SK-N-SH (cell line): ENCODE results near the gene PABPC1L2A. TPM values are rescaled to one million over a fixed set of nuclear protein-coding genes. Genes with fewer than 3 reads are reported as not detected.
"Not testable (repeated sequence)": the region's sequence is repeated elsewhere in the genome, so short reads cannot be mapped to it uniquely, and the experiment has no call there.

Source experiments
- CTCF ChIA-PET: fragments of 300-600, 350-600 bp; formaldehyde crosslinking; extraction: SDS; loops from one replicate; lab custom pipeline; 2021; lab: Yijun Ruan, JAX
- POLR2A ChIA-PET: fragments of 350-600 bp; sonication (Branson Sonifier 250); formaldehyde crosslinking; extraction: SDS; loops from one replicate; lab custom pipeline; 2020; ENCODE audit warnings: antibody characterized with exemption, inconsistent platforms; lab: Yijun Ruan, JAX
- DNase-seq: peaks from one replicate; pipeline ENCODE4 v3.0.0; 2012
- H2AFZ ChIP-seq: fragments of 200-600 bp; sonication (generic); 2 replicates; pipeline ENCODE4 v1.8.1; 2016; ENCODE audit warnings: antibody characterized with exemption, mild to moderate bottlenecking, low read depth
- H3F3A ChIP-seq: fragments of 200-600 bp; sonication (generic); replicated peaks from 2 replicates; pipeline ENCODE3; 2016; ENCODE audit warnings: antibody characterized with exemption, mild to moderate bottlenecking; ENCODE audit not compliant: insufficient read depth
- H3K27ac ChIP-seq, 2 experiments: fragments of 200-500 bp in 1 of 2; fragments of 200-600 bp in 1 of 2; sonication (Bioruptor generic) in 1 of 2; sonication (generic), shearing (Covaris generic) in 1 of 2; 2 replicates each; pipeline versions ENCODE4 v1.5.1 to v1.6.1; 2014 to 2016; ENCODE audit warnings: low read depth in 2 of 2, inconsistent platforms in 1 of 2, low read length in 1 of 2, mild to moderate bottlenecking in 1 of 2, mixed read lengths in 1 of 2
- H3K27me3 ChIP-seq: fragments of 200-600 bp; sonication (generic), shearing (Covaris generic); 2 replicates; pipeline ENCODE4 v1.6.1; 2016; ENCODE audit warnings: mixed run types; ENCODE audit not compliant: insufficient read depth
- H3K36me3 ChIP-seq, 2 experiments: fragments of 200-500 bp in 1 of 2; fragments of 200-600 bp in 1 of 2; sonication (Bioruptor generic) in 1 of 2; sonication (generic) in 1 of 2; replicated peaks in 1 of 2; 2 replicates each; pipeline versions ENCODE3 to v1.5.1; 2014 to 2016; ENCODE audit warnings: low read length in 1 of 2, mild to moderate bottlenecking in 1 of 2; ENCODE audit not compliant: insufficient read depth in 2 of 2, control insufficient read depth in 1 of 2
- H3K4me1 ChIP-seq, 2 experiments: fragments of 200-500 bp in 1 of 2; fragments of 200-600 bp in 1 of 2; sonication (Bioruptor generic) in 1 of 2; sonication (generic), shearing (Covaris generic) in 1 of 2; 2 replicates each; pipeline versions ENCODE4 v1.5.1 to v1.6.1; 2014 to 2016; ENCODE audit warnings: low read depth in 1 of 2, low read length in 1 of 2, mixed run types in 1 of 2; ENCODE audit not compliant: insufficient read depth in 2 of 2, control insufficient read depth in 1 of 2
- H3K4me2 ChIP-seq: fragments of 200-600 bp; sonication (generic), shearing (Covaris generic); 2 replicates; pipeline ENCODE4 v1.6.1; 2017; ENCODE audit warnings: mixed run types
- H3K4me3 ChIP-seq, 2 experiments: fragments of 200-500 bp in 1 of 2; fragments of 200-600 bp in 1 of 2; sonication (Bioruptor generic) in 1 of 2; sonication (generic), shearing (Covaris generic) in 1 of 2; 2 replicates each; pipeline versions ENCODE4 v1.5.1 to v1.8.1; 2014 to 2016; ENCODE audit warnings: low read depth in 2 of 2, inconsistent platforms in 1 of 2, low read length in 1 of 2, mild to moderate bottlenecking in 1 of 2, mixed read lengths in 1 of 2, moderate library complexity in 1 of 2
- H3K79me2 ChIP-seq: fragments of 200-600 bp; sonication (generic); 2 replicates; pipeline ENCODE4 v1.8.1; 2017; ENCODE audit warnings: mild to moderate bottlenecking; ENCODE audit not compliant: insufficient read depth
- H3K9ac ChIP-seq: fragments of 200-600 bp; sonication (generic); 2 replicates; pipeline ENCODE4 v1.6.1; 2017; ENCODE audit warnings: mixed run types
- H3K9me2 ChIP-seq: fragments of 200-600 bp; sonication (generic); 2 replicates; pipeline ENCODE4 v1.6.1; 2017; ENCODE audit warnings: mixed run types
- H3K9me3 ChIP-seq: fragments of 200-600 bp; sonication (generic); 2 replicates; pipeline ENCODE4 v1.6.1; 2017; ENCODE audit warnings: mixed run types, mild to moderate bottlenecking, moderate library complexity
- H4K20me1 ChIP-seq: fragments of 200-600 bp; sonication (generic); 2 replicates; pipeline ENCODE4 v1.6.1; 2017; ENCODE audit warnings: mild to moderate bottlenecking, mixed run types; ENCODE audit not compliant: insufficient read depth
- EP300 ChIP-seq, 2 experiments: IDR thresholded peaks; 2 replicates each; pipeline versions ENCODE4 v1.4.0 to v1.6.1; 2012; ENCODE audit warnings: borderline replicate concordance in 1 of 2, low read depth in 1 of 2, low read length in 1 of 2
- FOSL2 ChIP-seq: IDR thresholded peaks from 2 replicates; pipeline ENCODE4 v1.4.0; 2012; ENCODE audit warnings: low read depth, mild to moderate bottlenecking, moderate library complexity, borderline replicate concordance
- GATA2 ChIP-seq: sonication (generic); formaldehyde crosslinking; IDR thresholded peaks from 2 replicates; pipeline ENCODE4 v1.5.0; 2020; ENCODE audit warnings: mild to moderate bottlenecking, missing genetic modification reagents
- NFIC ChIP-seq: IDR thresholded peaks from 2 replicates; pipeline ENCODE4 v1.4.0; 2012; ENCODE audit warnings: borderline replicate concordance
- NRF1 ChIP-seq: IDR thresholded peaks from 2 replicates; pipeline ENCODE4 v1.6.1; 2012; ENCODE audit warnings: low read depth, mild to moderate bottlenecking, low read length
- PBX3 ChIP-seq: IDR thresholded peaks from 2 replicates; pipeline ENCODE4; 2012
- RCOR1 ChIP-seq: fragments of 150-350 bp; IDR thresholded peaks from 2 replicates; pipeline ENCODE4 v1.6.1; 2017; ENCODE audit warnings: antibody characterized with exemption, low read length
- SMC3 ChIP-seq: IDR thresholded peaks from 2 replicates; pipeline ENCODE4 v1.6.1; 2012; ENCODE audit warnings: low read depth, low read length, improper control_type of control experiment
- TCF12 ChIP-seq: IDR thresholded peaks from 2 replicates; pipeline ENCODE4 v1.4.0; 2012
- ZBTB33 ChIP-seq: IDR thresholded peaks from 2 replicates; pipeline ENCODE4 v1.4.0; 2012; ENCODE audit warnings: low read depth, borderline replicate concordance
- WGBS: methylation state at CpG from one replicate; pipeline ENCODE4 v1.1.6; 2017; ENCODE audit warnings: low lambda C conversion rate; 5-methylcytosine and 5-hydroxymethylcytosine counted together
- polyA plus RNA-seq, 3 experiments: library from polyadenylated mRNA; depleted of rRNA; stranded (reverse); fragments of >200 nt; gene quantifications; 2 replicates each; pipeline ENCODE4 v1.2.3, GENCODE V29; 2012
- TF ChIP-seq, protein P1 (sequence below): IDR thresholded peaks from 2 replicates; pipeline ENCODE4 v1.4.0; 2012; ENCODE audit warnings: low read depth
- TF ChIP-seq, protein P2 (sequence below): fragments of 200-600 bp; sonication (generic); IDR thresholded peaks from 2 replicates; pipeline ENCODE4 v1.6.1; 2017; ENCODE audit warnings: antibody characterized with exemption, mild to moderate bottlenecking, moderate library complexity

PABPC1L2A gene
- polyA plus RNA-seq, 1 of the 3 experiments (the other 2 are of a cell fraction): not detected

DNA sequence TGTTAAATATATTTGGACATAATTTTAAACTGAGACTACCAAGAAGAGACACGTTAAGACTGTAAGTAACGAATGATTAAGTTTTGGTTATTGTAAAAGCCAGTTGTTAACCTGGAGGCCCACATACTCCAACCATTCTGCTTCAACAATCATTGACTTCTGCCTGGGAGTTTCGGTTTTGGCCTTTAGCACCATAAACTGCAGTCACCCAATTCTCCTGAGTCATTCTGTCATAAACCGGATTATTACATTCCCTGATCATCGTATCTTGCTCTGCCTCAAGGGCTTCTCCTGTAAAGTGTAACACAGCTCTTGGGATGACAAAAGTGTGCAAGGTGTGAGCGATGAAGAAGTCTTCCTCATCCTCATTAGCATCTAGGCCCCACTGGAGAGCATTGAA is 46.9 kb upstream of the PABPC1L2A start (continued):
- TF ChIP-seq FOSL2 (no peak), TCF12 (no peak), RCOR1 (no peak), EP300 (IDR thresholded peaks at IDR 0.05; ENCODE audit: borderline replicate concordance in 1 of 2, low read depth in 1 of 2, low read length in 1 of 2) (no peak), GATA2 (CRISPR knock-in tag) (no peak), SMC3 (no peak), ZBTB33 (no peak), NFIC (no peak), NRF1 (no peak), PBX3 (no peak)
- TF ChIP-seq, protein P1, sequence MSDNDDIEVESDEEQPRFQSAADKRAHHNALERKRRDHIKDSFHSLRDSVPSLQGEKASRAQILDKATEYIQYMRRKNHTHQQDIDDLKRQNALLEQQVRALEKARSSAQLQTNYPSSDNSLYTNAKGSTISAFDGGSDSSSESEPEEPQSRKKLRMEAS: no peak
- TF ChIP-seq, protein P2, sequence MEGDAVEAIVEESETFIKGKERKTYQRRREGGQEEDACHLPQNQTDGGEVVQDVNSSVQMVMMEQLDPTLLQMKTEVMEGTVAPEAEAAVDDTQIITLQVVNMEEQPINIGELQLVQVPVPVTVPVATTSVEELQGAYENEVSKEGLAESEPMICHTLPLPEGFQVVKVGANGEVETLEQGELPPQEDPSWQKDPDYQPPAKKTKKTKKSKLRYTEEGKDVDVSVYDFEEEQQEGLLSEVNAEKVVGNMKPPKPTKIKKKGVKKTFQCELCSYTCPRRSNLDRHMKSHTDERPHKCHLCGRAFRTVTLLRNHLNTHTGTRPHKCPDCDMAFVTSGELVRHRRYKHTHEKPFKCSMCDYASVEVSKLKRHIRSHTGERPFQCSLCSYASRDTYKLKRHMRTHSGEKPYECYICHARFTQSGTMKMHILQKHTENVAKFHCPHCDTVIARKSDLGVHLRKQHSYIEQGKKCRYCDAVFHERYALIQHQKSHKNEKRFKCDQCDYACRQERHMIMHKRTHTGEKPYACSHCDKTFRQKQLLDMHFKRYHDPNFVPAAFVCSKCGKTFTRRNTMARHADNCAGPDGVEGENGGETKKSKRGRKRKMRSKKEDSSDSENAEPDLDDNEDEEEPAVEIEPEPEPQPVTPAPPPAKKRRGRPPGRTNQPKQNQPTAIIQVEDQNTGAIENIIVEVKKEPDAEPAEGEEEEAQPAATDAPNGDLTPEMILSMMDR: no peak

DNA sequence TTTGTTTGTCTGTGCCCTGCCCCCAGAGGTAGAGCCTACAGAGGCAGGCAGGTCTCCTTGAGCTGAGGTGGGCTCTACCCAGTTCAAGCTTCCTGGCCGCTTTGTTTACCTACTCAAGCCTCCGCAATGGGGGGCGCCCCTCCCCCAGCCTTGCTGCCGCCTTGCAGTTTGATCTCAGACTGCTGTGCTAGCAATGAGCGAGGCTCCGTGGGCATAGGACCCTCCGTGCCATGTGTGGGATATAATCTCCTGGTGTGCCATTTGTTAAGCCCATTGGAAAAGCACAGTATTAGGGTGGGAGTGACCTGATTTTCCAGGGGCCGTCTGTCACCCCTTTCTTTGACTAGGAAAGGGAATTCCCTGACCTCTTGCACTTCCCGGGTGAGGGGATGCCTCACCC is 20.2 kb upstream of the PABPC1L2A start:
- CTCF ChIA-PET, H3F3A ChIP-seq, H3K9me2 ChIP-seq, H3K36me3 ChIP-seq, H3K79me2 ChIP-seq, POLR2A ChIA-PET, H4K20me1 ChIP-seq, H3K9ac ChIP-seq, H3K4me2 ChIP-seq, H3K27me3 ChIP-seq, H3K27ac ChIP-seq, H3K9me3 ChIP-seq, DNase-seq, H2AFZ ChIP-seq, H3K4me3 ChIP-seq, H3K4me1 ChIP-seq: not testable (repeated sequence)
- WGBS: 4% methylated on average over 7 of the region's 9 CpGs

GRCh38 chrX:73086766-73087165 is 7.5 kb upstream of the PABPC1L2A start:
- H4K20me1 ChIP-seq, DNase-seq, POLR2A ChIA-PET, H3K79me2 ChIP-seq, H3K9me3 ChIP-seq, H3K27me3 ChIP-seq, H3K36me3 ChIP-seq, CTCF ChIA-PET, H3K27ac ChIP-seq, H3K9ac ChIP-seq, H3K4me2 ChIP-seq, H3K4me3 ChIP-seq, H3K4me1 ChIP-seq, H3K9me2 ChIP-seq, H2AFZ ChIP-seq, H3F3A ChIP-seq: not testable (repeated sequence)
- TF ChIP-seq, protein P2: peak; percentile 59
- WGBS: 0% methylated on average over 1 of the region's 1 CpG

- WGBS: no CpG with 5 or more reads among the region's 44 CpGs
- H3K9me2 ChIP-seq, H3K4me3 ChIP-seq, H3K4me1 ChIP-seq, DNase-seq, H2AFZ ChIP-seq, H3K9me3 ChIP-seq, H3K9ac ChIP-seq, H3K27me3 ChIP-seq, H3K27ac ChIP-seq, POLR2A ChIA-PET, H3F3A ChIP-seq, H3K4me2 ChIP-seq, H4K20me1 ChIP-seq, H3K36me3 ChIP-seq, CTCF ChIA-PET, H3K79me2 ChIP-seq: not testable (repeated sequence)
Observed at GRCh38 chrX:73079884-73080283, 572 bp upstream of the PABPC1L2A start.
